HEK293 (cell line): ENCODE measurements around the gene RGMA.
A peak's percentile ranks its signal among the peaks of the same experiment; 100 is the strongest.

Experiments
- CTCF ChIA-PET: fragments of 350-600 bp; formaldehyde crosslinking; extraction: SDS; loops from one replicate; lab custom pipeline; 2021; ENCODE audit warnings: antibody characterized with exemption; lab: Yijun Ruan, JAX
- POLR2A ChIA-PET: fragments of 300-600 bp; formaldehyde crosslinking; extraction: SDS; loops from one replicate; lab custom pipeline; 2020; ENCODE audit warnings: antibody characterized with exemption, inconsistent platforms; lab: Yijun Ruan, JAX
- H3K27ac ChIP-seq: fragments of 200-500 bp; sonication (Bioruptor generic); 2 replicates; pipeline ENCODE4 v1.5.1; 2014; ENCODE audit warnings: low read depth, low read length, control low read depth, inconsistent platforms; ENCODE audit errors: extremely low read depth
- H3K36me3 ChIP-seq, 2 experiments: fragments of 200-500 bp in 1 of 2; sonication (Bioruptor generic) in 1 of 2; 1 replicate in 1 of 2; 2 replicates in 1 of 2; pipeline ENCODE4 v1.5.1; 2014 to 2017; ENCODE audit warnings: inconsistent platforms in 2 of 2, low read length in 2 of 2; ENCODE audit not compliant: control insufficient read depth in 2 of 2, insufficient read depth in 1 of 2
- H3K4me1 ChIP-seq: fragments of 200-500 bp; sonication (Bioruptor generic); 2 replicates; pipeline ENCODE4 v1.5.1; 2014; ENCODE audit warnings: mild to moderate bottlenecking, low read length, inconsistent platforms; ENCODE audit not compliant: control insufficient read depth, insufficient read depth
- H3K4me3 ChIP-seq: 2 replicates; pipeline ENCODE4 v1.5.1; 2011; ENCODE audit warnings: low read depth, mild to moderate bottlenecking, control low read depth, low read length, moderate library complexity
- H3K9me3 ChIP-seq: fragments of 200-500 bp; sonication (Bioruptor generic); 2 replicates; pipeline ENCODE4 v1.5.1; 2014; ENCODE audit warnings: low read depth, low read length, inconsistent platforms; ENCODE audit not compliant: control insufficient read depth, insufficient read depth
- FEZF1 ChIP-seq: fragments of 450-650 bp; formaldehyde crosslinking; IDR thresholded peaks from 2 replicates; pipeline ENCODE4 v1.5.1; 2016; ENCODE audit warnings: missing biosample characterization, missing genetic modification characterization
- KLF1 ChIP-seq: fragments of 450-650 bp; formaldehyde crosslinking; IDR thresholded peaks from 2 replicates; pipeline ENCODE4 v1.5.1; 2016; ENCODE audit warnings: missing biosample characterization, missing genetic modification characterization
- RBAK ChIP-seq: fragments of 450-650 bp; formaldehyde crosslinking; IDR thresholded peaks from 2 replicates; pipeline ENCODE4 v1.5.1; 2016; ENCODE audit warnings: missing biosample characterization, missing genetic modification characterization
- SCRT2 ChIP-seq: fragments of 450-650 bp; formaldehyde crosslinking; IDR thresholded peaks from 2 replicates; pipeline ENCODE4 v1.5.1; 2016; ENCODE audit warnings: missing biosample characterization, missing genetic modification characterization
- ZEB2 ChIP-seq: fragments of 450-650 bp; formaldehyde crosslinking; IDR thresholded peaks from 2 replicates; pipeline ENCODE4 v1.5.1; 2016; ENCODE audit warnings: missing biosample characterization, missing genetic modification characterization
- ZNF133 ChIP-seq: fragments of 450-650 bp; formaldehyde crosslinking; IDR thresholded peaks from 2 replicates; pipeline ENCODE4 v1.5.1; 2016; ENCODE audit warnings: missing biosample characterization, missing genetic modification characterization
- ZNF184 ChIP-seq: fragments of 450-650 bp; IDR thresholded peaks from 2 replicates; pipeline ENCODE4 v1.5.1; 2018; ENCODE audit warnings: missing biosample characterization, mild to moderate bottlenecking, missing genetic modification characterization
- ZNF202 ChIP-seq: fragments of 450-650 bp; formaldehyde crosslinking; IDR thresholded peaks from 2 replicates; pipeline ENCODE4 v1.5.1; 2016; ENCODE audit warnings: missing biosample characterization, missing genetic modification characterization, borderline replicate concordance
- ZNF24 ChIP-seq: fragments of 450-650 bp; formaldehyde crosslinking; IDR thresholded peaks from 2 replicates; pipeline ENCODE4 v1.5.1; 2016; ENCODE audit warnings: missing biosample characterization, missing genetic modification characterization
- ZNF248 ChIP-seq: fragments of 450-650 bp; formaldehyde crosslinking; IDR thresholded peaks from 2 replicates; pipeline ENCODE4 v1.5.1; 2017; ENCODE audit warnings: missing biosample characterization, missing genetic modification characterization
- ZNF423 ChIP-seq: fragments of 450-650 bp; formaldehyde crosslinking; IDR thresholded peaks from 2 replicates; pipeline ENCODE4 v1.5.1; 2016; ENCODE audit warnings: missing biosample characterization, missing genetic modification characterization
- ZNF530 ChIP-seq: fragments of 450-650 bp; formaldehyde crosslinking; IDR thresholded peaks from 2 replicates; pipeline ENCODE4 v1.5.1; 2016; ENCODE audit warnings: low read depth, missing biosample characterization, missing genetic modification characterization
- ZNF549 ChIP-seq: fragments of 450-650 bp; IDR thresholded peaks from 2 replicates; pipeline ENCODE4 v1.5.1; 2018; ENCODE audit warnings: missing biosample characterization, missing genetic modification characterization, mild to moderate bottlenecking, inconsistent platforms, moderate library complexity
- ZNF558 ChIP-seq: fragments of 450-650 bp; formaldehyde crosslinking; IDR thresholded peaks from 2 replicates; pipeline ENCODE4 v1.5.1; 2016; ENCODE audit warnings: missing biosample characterization, missing genetic modification characterization
- ZNF629 ChIP-seq: fragments of 450-650 bp; formaldehyde crosslinking; IDR thresholded peaks from 2 replicates; pipeline ENCODE4 v1.5.1; 2017; ENCODE audit warnings: missing biosample characterization, missing genetic modification characterization
- ZNF747 ChIP-seq: fragments of 450-650 bp; formaldehyde crosslinking; IDR thresholded peaks from 2 replicates; pipeline ENCODE4 v1.5.1; 2016; ENCODE audit warnings: missing biosample characterization, missing genetic modification characterization
- ZNF768 ChIP-seq: fragments of 450-650 bp; formaldehyde crosslinking; IDR thresholded peaks from 2 replicates; pipeline ENCODE4 v1.5.1; 2018; ENCODE audit warnings: missing biosample characterization, mild to moderate bottlenecking, missing genetic modification characterization
- ZNF776 ChIP-seq: fragments of 450-650 bp; formaldehyde crosslinking; IDR thresholded peaks from 2 replicates; pipeline ENCODE4 v1.5.0; 2017; ENCODE audit warnings: missing biosample characterization, missing genetic modification characterization, borderline replicate concordance
- ZNF777 ChIP-seq: fragments of 450-650 bp; formaldehyde crosslinking; IDR thresholded peaks from 2 replicates; pipeline ENCODE4 v1.5.1; 2017; ENCODE audit warnings: missing biosample characterization, missing genetic modification characterization, borderline replicate concordance
- ZNF785 ChIP-seq: fragments of 450-650 bp; formaldehyde crosslinking; IDR thresholded peaks from 2 replicates; pipeline ENCODE4 v1.5.1; 2016; ENCODE audit warnings: missing biosample characterization, missing genetic modification characterization
- TF ChIP-seq, protein P1 (sequence below): fragments of 450-650 bp; formaldehyde crosslinking; IDR thresholded peaks from 2 replicates; pipeline ENCODE4 v1.5.1; 2016; ENCODE audit warnings: missing biosample characterization, missing genetic modification characterization
- TF ChIP-seq, protein P2 (sequence below): fragments of 450-650 bp; formaldehyde crosslinking; IDR thresholded peaks from 2 replicates; pipeline ENCODE4 v1.5.1; 2016; ENCODE audit warnings: missing biosample characterization, missing genetic modification characterization
- TF ChIP-seq, protein P3 (sequence below): fragments of 450-650 bp; formaldehyde crosslinking; IDR thresholded peaks from 2 replicates; pipeline ENCODE4 v1.5.1; 2017; ENCODE audit warnings: missing biosample characterization, missing genetic modification characterization

RGMA gene

DNA sequence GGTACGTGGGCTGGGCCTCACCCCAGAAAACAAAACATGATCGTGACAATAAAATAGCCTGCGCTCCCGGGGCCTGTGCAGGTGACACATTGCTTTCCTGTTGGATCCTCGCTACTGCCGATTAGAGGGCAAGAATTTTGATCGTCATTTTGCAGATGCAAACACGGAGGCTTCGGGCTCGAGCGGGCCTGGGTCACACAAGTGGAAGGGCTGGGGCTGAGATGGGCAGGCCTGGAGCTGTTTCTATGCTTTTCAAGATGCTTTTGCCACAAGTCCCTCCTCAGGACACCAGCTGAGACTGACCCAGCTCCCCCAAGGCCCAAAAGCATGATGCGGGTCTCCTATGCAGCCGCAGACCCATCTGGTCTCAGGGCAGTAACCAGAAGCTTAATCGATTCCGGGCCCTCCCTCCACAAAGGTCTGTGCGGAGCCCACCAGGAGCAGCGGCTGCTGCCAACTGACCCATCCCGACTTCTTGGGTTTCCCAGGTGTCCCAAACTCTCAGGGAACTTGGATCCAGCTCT lies 30.0 kb downstream of the RGMA start (continued):
- no peak for TF ChIP-seq ZNF747 (tag by site-specific recombination)

DNA sequence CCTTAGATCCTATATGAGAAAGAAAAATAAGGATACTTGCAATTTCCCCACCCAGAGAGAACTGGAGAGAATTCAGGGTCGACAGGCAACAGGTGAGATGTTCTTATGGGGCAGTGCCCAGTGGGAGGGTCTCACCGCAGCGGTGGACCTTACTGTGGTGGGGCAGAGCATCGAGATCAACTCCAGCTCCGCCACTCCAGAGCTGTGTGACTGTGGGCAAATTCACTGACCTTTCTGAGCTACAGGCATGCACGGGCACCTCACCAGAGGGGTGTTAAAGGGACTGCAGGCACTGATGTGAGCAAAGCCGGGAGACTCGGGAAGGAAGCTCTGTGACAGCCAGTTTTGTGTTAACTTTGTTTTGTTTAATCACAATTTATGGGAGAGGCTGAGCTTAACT lies 30.9 kb downstream of the RGMA start:
- H3K9me3 ChIP-seq, result no peaks in the 10 kb centered on the region
- no peak overlapping the region for H3K27ac ChIP-seq
- H3K36me3 ChIP-seq, result peaks cover 0 to 8% of the 10 kb centered on the region in 2 experiments; a peak in 2 of 3 replicates
- H3K4me1 ChIP-seq, result peaks cover 9% of the 10 kb centered on the region
- POLR2A ChIA-PET, result no interaction called here
- CTCF ChIA-PET, result interaction anchor here (1.0 to 1.4 kb wide), 3 partner anchors 16 to 28 kb away, joined by 3 to 4 read pairs (median 3); no protein-coding TSS in a partner anchor
- no peak for TF ChIP-seq ZNF549 (tag by site-specific recombination)
- TF ChIP-seq SCRT2 (tag by site-specific recombination), result peak; percentile 75
- H3K4me3 ChIP-seq, result no peak overlapping the region

DNA sequence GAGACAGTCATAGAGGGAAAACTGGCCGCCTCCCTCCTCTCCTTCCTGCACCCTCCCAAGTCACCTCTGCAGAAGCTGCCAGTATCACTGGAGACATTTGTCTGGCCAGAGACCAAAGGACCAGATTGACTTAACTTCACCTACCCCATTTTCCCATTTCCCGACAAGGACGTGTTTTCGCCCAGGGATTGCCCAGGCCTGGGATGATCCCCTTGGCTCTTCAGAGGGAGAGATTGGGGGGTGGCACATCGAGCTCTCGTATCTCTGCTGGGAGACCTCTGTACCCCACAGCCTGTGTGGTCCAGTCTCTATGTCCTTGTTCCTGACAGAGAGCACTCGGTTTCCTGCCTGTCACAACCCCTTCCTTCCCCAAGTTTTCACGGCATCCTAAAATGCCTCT lies 31.4 kb downstream of the RGMA start:
- ChIA-PET CTCF (interaction anchor here (1.0 to 1.4 kb wide), 3 partner anchors 16 to 27 kb away, joined by 3 to 4 read pairs (median 3); no protein-coding TSS in a partner anchor), POLR2A (no interaction called here)
- TF ChIP-seq ZNF248 (tag by site-specific recombination), result no peak
- TF ChIP-seq ZNF133 (tag by site-specific recombination), result no peak
- no peak for TF ChIP-seq ZNF785 (tag by site-specific recombination)
- TF ChIP-seq ZNF24 (tag by site-specific recombination), result no peak
- H3K36me3 ChIP-seq, result peaks cover 0 to 8% of the 10 kb centered on the region in 2 experiments; a peak in 2 of 3 replicates
- H3K9me3 ChIP-seq, result no peaks in the 10 kb centered on the region
- no peak overlapping the region for H3K4me3 ChIP-seq
- peaks cover 8% of the 10 kb centered on the region for H3K4me1 ChIP-seq
- H3K27ac ChIP-seq, result no peak overlapping the region

DNA sequence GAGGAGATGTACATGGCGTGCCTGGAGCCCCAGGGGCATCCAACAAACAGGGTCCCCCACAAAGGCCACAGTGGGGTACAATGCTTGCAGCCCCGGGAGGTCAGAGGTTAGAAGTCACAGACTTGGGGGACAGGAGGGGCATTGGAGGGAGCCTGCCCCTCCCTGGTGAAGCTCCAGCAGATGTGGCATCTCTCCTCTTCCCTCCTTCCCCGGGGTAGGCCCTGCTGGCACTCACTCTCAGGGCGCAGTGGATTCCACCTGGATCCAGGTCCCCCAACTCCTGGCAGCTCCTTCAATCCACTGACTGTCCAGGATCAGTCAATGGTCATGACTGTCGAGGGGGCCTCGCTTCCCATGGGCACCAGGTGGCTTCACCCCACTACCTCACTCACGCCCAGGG lies 32.2 kb downstream of the RGMA start:
- TF ChIP-seq ZNF776, result no peak
- TF ChIP-seq ZEB2, result no peak
- H3K9me3 ChIP-seq, result no peaks in the 10 kb centered on the region
- H3K36me3 ChIP-seq, result peaks cover 0 to 14% of the 10 kb centered on the region in 2 experiments; a peak in 2 of 3 replicates
- ChIA-PET POLR2A (no interaction called here), CTCF (interaction anchor here (0.7 to 1.4 kb wide), 2 partner anchors 21 to 836 kb away, joined by 4 read pairs; no protein-coding TSS in a partner anchor)
- H3K27ac ChIP-seq, result no peak overlapping the region
- peaks cover 7% of the 10 kb centered on the region for H3K4me1 ChIP-seq
- H3K4me3 ChIP-seq, result no peak overlapping the region

DNA sequence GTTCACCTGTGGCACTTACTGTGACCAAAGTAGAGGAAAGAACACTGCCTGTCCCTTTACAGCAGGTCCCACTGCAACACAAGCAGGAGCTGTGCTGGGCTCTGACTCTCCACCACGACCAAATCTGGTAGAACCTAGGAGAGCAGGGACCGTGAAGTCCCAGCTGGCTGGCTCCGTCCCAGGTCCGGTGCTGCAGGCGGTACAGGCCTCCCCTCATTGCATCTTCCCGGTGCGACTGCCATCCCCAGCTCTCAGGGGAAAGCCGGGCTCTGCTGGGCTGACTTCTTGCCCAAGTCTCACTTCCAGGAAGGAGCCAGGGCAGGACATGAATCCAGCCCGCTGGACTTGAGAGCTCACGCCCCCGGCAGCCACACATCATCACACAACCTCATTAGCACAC lies 33.8 kb downstream of the RGMA start:
- POLR2A ChIA-PET, result no interaction called here
- H3K4me1 ChIP-seq, result no peaks in the 10 kb centered on the region
- CTCF ChIA-PET, result interaction anchor here (0.6 to 1.3 kb wide), 3 partner anchors 15 to 1272 kb away, joined by 3 read pairs; no protein-coding TSS in a partner anchor
- H3K36me3 ChIP-seq, result peaks cover 0 to 28% of the 10 kb centered on the region in 2 experiments; a peak in 2 of 3 replicates
- H3K9me3 ChIP-seq, result no peaks in the 10 kb centered on the region
- no peak overlapping the region for H3K4me3 ChIP-seq
- H3K27ac ChIP-seq, result no peak overlapping the region
- TF ChIP-seq ZNF629 (tag by site-specific recombination) (no peak), ZNF558 (no peak), ZNF768 (no peak), ZNF530 (tag by site-specific recombination) (no peak), ZNF184 (tag by site-specific recombination) (no peak), RBAK (no peak), ZNF423 (tag by site-specific recombination) (no peak), ZNF777 (tag by site-specific recombination) (no peak), ZNF24 (tag by site-specific recombination) (no peak), FEZF1 (tag by site-specific recombination) (no peak), KLF1 (tag by site-specific recombination) (no peak), ZNF202 (no peak)
- TF ChIP-seq, protein P1, sequence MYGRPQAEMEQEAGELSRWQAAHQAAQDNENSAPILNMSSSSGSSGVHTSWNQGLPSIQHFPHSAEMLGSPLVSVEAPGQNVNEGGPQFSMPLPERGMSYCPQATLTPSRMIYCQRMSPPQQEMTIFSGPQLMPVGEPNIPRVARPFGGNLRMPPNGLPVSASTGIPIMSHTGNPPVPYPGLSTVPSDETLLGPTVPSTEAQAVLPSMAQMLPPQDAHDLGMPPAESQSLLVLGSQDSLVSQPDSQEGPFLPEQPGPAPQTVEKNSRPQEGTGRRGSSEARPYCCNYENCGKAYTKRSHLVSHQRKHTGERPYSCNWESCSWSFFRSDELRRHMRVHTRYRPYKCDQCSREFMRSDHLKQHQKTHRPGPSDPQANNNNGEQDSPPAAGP (tag by site-specific recombination), result no peak
- TF ChIP-seq, protein P2, sequence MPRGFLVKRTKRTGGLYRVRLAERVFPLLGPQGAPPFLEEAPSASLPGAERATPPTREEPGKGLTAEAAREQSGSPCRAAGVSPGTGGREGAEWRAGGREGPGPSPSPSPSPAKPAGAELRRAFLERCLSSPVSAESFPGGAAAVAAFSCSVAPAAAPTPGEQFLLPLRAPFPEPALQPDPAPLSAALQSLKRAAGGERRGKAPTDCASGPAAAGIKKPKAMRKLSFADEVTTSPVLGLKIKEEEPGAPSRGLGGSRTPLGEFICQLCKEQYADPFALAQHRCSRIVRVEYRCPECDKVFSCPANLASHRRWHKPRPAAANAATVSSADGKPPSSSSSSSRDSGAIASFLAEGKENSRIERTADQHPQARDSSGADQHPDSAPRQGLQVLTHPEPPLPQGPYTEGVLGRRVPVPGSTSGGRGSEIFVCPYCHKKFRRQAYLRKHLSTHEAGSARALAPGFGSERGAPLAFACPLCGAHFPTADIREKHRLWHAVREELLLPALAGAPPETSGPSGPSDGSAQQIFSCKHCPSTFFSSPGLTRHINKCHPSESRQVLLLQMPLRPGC (tag by site-specific recombination), result no peak
- TF ChIP-seq, protein P3, sequence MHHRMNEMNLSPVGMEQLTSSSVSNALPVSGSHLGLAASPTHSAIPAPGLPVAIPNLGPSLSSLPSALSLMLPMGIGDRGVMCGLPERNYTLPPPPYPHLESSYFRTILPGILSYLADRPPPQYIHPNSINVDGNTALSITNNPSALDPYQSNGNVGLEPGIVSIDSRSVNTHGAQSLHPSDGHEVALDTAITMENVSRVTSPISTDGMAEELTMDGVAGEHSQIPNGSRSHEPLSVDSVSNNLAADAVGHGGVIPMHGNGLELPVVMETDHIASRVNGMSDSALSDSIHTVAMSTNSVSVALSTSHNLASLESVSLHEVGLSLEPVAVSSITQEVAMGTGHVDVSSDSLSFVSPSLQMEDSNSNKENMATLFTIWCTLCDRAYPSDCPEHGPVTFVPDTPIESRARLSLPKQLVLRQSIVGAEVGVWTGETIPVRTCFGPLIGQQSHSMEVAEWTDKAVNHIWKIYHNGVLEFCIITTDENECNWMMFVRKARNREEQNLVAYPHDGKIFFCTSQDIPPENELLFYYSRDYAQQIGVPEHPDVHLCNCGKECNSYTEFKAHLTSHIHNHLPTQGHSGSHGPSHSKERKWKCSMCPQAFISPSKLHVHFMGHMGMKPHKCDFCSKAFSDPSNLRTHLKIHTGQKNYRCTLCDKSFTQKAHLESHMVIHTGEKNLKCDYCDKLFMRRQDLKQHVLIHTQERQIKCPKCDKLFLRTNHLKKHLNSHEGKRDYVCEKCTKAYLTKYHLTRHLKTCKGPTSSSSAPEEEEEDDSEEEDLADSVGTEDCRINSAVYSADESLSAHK (tag by site-specific recombination), result no peak
